Type B pancreatic cell (in vitro differentiated cells): ENCODE results near the gene SPTB. TPM values are rescaled to one million over a fixed set of nuclear protein-coding genes. Genes with fewer than 3 reads are reported as not detected.
A peak's percentile ranks its signal among the peaks of the same experiment; 100 is the strongest.

Experiments
- DNase-seq: peaks from one replicate; pipeline ENCODE4 v3.0.0; 2021; ENCODE audit warnings: mixed read lengths; ENCODE audit not compliant: unreplicated experiment; ENCODE audit errors: extremely low spot score
- H3K27ac Mint-ChIP-seq: 2 replicates; pipeline ENCODE4 v1.8.0; 2021; ENCODE audit warnings: mild to moderate bottlenecking, mixed read lengths
- H3K27me3 Mint-ChIP-seq: 2 replicates; pipeline ENCODE4 v1.8.0; 2021; ENCODE audit warnings: mixed read lengths
- H3K36me3 Mint-ChIP-seq: 2 replicates; pipeline ENCODE4 v1.8.0; 2021; ENCODE audit warnings: mixed read lengths
- H3K4me1 Mint-ChIP-seq: one replicate; pipeline ENCODE4 v1.8.0; 2021; ENCODE audit warnings: mixed read lengths; ENCODE audit not compliant: unreplicated experiment
- H3K4me3 Mint-ChIP-seq: 2 replicates; pipeline ENCODE4 v1.8.0; 2021; ENCODE audit warnings: mild to moderate bottlenecking, mixed read lengths
- H3K9me3 Mint-ChIP-seq: 2 replicates; pipeline ENCODE4 v1.8.0; 2021; ENCODE audit warnings: mixed read lengths
- total RNA-seq: library from RNA; stranded (reverse); gene quantifications from 2 replicates; pipeline ENCODE4 v1.2.1, GENCODE V29; 2021; ENCODE audit warnings: low replicate concordance
- TF ChIP-seq, protein P1 (sequence below): fragments of 200-600 bp; sonication (generic); conservative IDR thresholded peaks from 2 replicates; pipeline ENCODE4 v1.5.0; 2021; ENCODE audit warnings: antibody characterized with exemption, mild to moderate bottlenecking

The SPTB gene
- total RNA-seq, 1 donor from 2014 or later: 3.8 TPM

- Mint-ChIP-seq H3K27me3 (no peaks in the 10 kb centered on the region), H3K36me3 (peaks cover 13% of the 10 kb centered on the region), H3K4me1 (no peaks in the 10 kb centered on the region), H3K4me3 (no peak overlapping the region), H3K9me3 (no peaks in the 10 kb centered on the region), H3K27ac (no peak overlapping the region)
- TF ChIP-seq, protein P1, sequence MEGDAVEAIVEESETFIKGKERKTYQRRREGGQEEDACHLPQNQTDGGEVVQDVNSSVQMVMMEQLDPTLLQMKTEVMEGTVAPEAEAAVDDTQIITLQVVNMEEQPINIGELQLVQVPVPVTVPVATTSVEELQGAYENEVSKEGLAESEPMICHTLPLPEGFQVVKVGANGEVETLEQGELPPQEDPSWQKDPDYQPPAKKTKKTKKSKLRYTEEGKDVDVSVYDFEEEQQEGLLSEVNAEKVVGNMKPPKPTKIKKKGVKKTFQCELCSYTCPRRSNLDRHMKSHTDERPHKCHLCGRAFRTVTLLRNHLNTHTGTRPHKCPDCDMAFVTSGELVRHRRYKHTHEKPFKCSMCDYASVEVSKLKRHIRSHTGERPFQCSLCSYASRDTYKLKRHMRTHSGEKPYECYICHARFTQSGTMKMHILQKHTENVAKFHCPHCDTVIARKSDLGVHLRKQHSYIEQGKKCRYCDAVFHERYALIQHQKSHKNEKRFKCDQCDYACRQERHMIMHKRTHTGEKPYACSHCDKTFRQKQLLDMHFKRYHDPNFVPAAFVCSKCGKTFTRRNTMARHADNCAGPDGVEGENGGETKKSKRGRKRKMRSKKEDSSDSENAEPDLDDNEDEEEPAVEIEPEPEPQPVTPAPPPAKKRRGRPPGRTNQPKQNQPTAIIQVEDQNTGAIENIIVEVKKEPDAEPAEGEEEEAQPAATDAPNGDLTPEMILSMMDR: no peak
- no peak for DNase-seq
Measured at GRCh38 chr14:64923015-64923414, 43.3 kb upstream of the SPTB start.

- no peaks in the 10 kb centered on the region for H3K9me3 Mint-ChIP-seq
- H3K27me3 Mint-ChIP-seq: no peaks in the 10 kb centered on the region
- H3K36me3 Mint-ChIP-seq: peaks cover 10% of the 10 kb centered on the region
- TF ChIP-seq, protein P1: no peak
- H3K4me1 Mint-ChIP-seq: peaks cover 5% of the 10 kb centered on the region
- H3K27ac Mint-ChIP-seq: no peak overlapping the region
- no peak for DNase-seq
- no peak overlapping the region for H3K4me3 Mint-ChIP-seq
Measured at GRCh38 chr14:64920465-64920864, 40.8 kb upstream of the SPTB start.

- Mint-ChIP-seq H3K36me3 (peaks cover 7% of the 10 kb centered on the region), H3K4me1 (peaks cover 11% of the 10 kb centered on the region), H3K27me3 (no peaks in the 10 kb centered on the region), H3K9me3 (no peaks in the 10 kb centered on the region), H3K27ac (no peak overlapping the region), H3K4me3 (no peak overlapping the region)
- TF ChIP-seq, protein P1: no peak
- no peak for DNase-seq
Measured at GRCh38 chr14:64919618-64920017, 39.9 kb upstream of the SPTB start.

DNA sequence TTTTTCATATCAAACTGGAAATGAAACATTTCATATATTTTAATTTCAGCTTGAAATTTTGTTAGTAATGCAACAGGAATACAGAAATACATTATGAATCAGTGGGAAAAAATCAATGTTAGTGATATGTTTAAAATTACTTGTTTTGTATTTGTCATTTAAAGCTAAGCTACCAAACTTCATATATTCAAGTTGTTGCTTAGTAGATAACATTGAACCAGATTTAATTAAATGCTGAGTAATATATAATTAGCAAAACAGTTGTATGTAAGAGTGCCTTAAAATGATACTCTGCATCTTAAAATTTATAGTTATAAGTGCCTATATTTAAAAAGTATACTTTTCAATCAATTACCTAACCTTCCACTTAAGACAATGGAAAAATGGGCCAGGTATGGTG lies 39.5 kb upstream of the SPTB start:
- H3K27me3 Mint-ChIP-seq: no peaks in the 10 kb centered on the region
- H3K27ac Mint-ChIP-seq: no peak overlapping the region
- H3K9me3 Mint-ChIP-seq: no peaks in the 10 kb centered on the region
- H3K36me3 Mint-ChIP-seq: peaks cover 4% of the 10 kb centered on the region
- TF ChIP-seq, protein P1: no peak
- H3K4me3 Mint-ChIP-seq: no peak overlapping the region
- peaks cover 12% of the 10 kb centered on the region for H3K4me1 Mint-ChIP-seq
- DNase-seq: no peak

DNA sequence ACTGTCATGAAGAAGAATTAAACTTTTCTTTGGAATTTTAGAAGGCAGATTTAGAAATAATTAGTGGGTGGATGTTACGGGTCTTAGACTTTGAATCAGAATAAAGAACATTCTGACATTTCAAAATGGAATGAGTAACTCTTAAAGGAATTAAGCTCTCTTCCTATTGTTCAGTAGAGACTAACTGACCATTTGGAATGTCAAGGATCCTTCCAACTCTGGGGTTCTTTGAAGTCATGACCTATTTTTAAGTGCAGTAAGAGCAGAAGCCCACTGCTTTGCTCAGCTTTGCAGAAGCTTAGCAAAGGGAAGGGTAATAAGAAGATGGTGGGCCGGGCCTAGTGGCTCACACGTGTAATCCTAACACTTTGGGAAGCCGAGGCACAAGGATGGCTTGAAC lies 38.5 kb upstream of the SPTB start:
- H3K27ac Mint-ChIP-seq: no peak overlapping the region
- no peak for DNase-seq
- no peak overlapping the region for H3K4me3 Mint-ChIP-seq
- no peaks in the 10 kb centered on the region for H3K9me3 Mint-ChIP-seq
- TF ChIP-seq, protein P1: no peak
- no peaks in the 10 kb centered on the region for H3K27me3 Mint-ChIP-seq
- H3K36me3 Mint-ChIP-seq: peaks cover 4% of the 10 kb centered on the region
- H3K4me1 Mint-ChIP-seq: peaks cover 16% of the 10 kb centered on the region

DNA sequence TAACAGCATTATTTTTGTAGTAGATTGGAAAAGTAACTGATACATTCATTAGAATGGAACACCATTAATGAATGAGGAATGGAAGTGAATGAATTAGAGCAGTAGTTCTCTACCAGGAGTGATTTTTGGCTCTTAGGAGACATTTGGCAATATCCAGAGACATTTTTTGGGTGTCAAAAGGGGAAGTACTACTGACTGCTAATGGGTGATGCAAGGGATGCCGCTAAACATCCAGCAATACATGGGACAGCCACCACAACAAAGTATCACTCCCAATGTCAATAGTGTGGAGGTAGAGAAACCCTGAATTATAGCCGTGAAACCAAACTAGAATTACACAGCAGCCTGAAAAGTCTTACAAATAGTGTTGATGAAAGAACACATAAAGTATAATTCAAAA lies 36.1 kb upstream of the SPTB start:
- Mint-ChIP-seq H3K4me1 (peaks cover 16% of the 10 kb centered on the region), H3K9me3 (no peaks in the 10 kb centered on the region), H3K4me3 (peak overlapping the region; percentile 91), H3K36me3 (no peaks in the 10 kb centered on the region), H3K27me3 (no peaks in the 10 kb centered on the region), H3K27ac (no peak overlapping the region)
- TF ChIP-seq, protein P1: no peak
- DNase-seq: no peak
